Activated B cell treated with CpG ODN at 0.5 μM for 24 hours (primary cell): Measurements from ENCODE around the gene PPP1R12A. TPM values are rescaled to one million over a fixed set of nuclear protein-coding genes. Genes with fewer than 3 reads are reported as not detected.

ENCODE experiments used
- ATAC-seq: fragments of 200-7000 bp; cut with Tn5 transposase; one replicate; pipeline ENCODE4 v1.10.0; 2021; ENCODE audit warnings: low read depth, mild to moderate bottlenecking, moderate library complexity
- CTCF ChIA-PET: fragments of 350-600 bp; sonication (Branson Sonifier 250); formaldehyde crosslinking; loops from one replicate; lab custom pipeline; 2021; ENCODE audit warnings: antibody characterized with exemption; lab: Charles Lee
- POLR2A ChIA-PET: fragments of 350-600 bp; sonication (Branson Sonifier 250); formaldehyde crosslinking; loops from one replicate; lab custom pipeline; 2021; ENCODE audit warnings: antibody characterized with exemption; lab: Charles Lee
- DNase-seq: peaks from one replicate; pipeline ENCODE4 v3.0.0; 2022
- H3K27ac Mint-ChIP-seq: one replicate; pipeline ENCODE4 v1.8.0; 2020; ENCODE audit warnings: mixed read lengths
- H3K27me3 Mint-ChIP-seq: one replicate; pipeline ENCODE4 v1.8.0; 2021; ENCODE audit warnings: mixed read lengths
- H3K36me3 Mint-ChIP-seq: one replicate; pipeline ENCODE4 v1.8.0; 2021; ENCODE audit warnings: low read depth, mixed read lengths
- H3K4me1 Mint-ChIP-seq: one replicate; pipeline ENCODE4 v1.8.0; 2021; ENCODE audit warnings: mixed read lengths
- H3K4me3 Mint-ChIP-seq: one replicate; pipeline ENCODE4 v1.8.0; 2020; ENCODE audit warnings: mild to moderate bottlenecking, mixed read lengths
- H3K9me3 Mint-ChIP-seq: one replicate; pipeline ENCODE4 v1.8.0; 2020; ENCODE audit warnings: mixed read lengths
- CTCF ChIP-seq: fragments of 200-600 bp; IDR thresholded peaks from one replicate; pipeline ENCODE4 v1.8.0; 2022; ENCODE audit warnings: antibody characterized with exemption, mild to moderate bottlenecking
- intact Hi-C: fragments of 100-400 bp; cut with micrococcal nuclease; formaldehyde crosslinking; loops from one replicate; pipeline ENCODE4 v1.15.1; 2024
- total RNA-seq: library from RNA; stranded (reverse); gene quantifications from 2 replicates; pipeline ENCODE4 v1.2.3, GENCODE V29; 2022

The PPP1R12A gene
- total RNA-seq, 1 donor from 2014 or later = 90.4 TPM

GRCh38 chr12:79935624-79936345, 888 bp upstream of the PPP1R12A start:
- Mint-ChIP-seq H3K9me3 (no peaks in the 10 kb centered on the region), H3K4me1 (peaks cover 45% of the 10 kb centered on the region), H3K27me3 (no peaks in the 10 kb centered on the region), H3K27ac (peak overlapping the region; percentile 98), H3K4me3 (peak overlapping the region; percentile 99), H3K36me3 (peaks cover 21% of the 10 kb centered on the region)
- POLR2A ChIA-PET = interaction anchor here (1.9 kb wide), 1 partner anchor 11 kb away, joined by 6 read pairs; no protein-coding TSS in a partner anchor
- ATAC-seq = peak; percentile 0
- CTCF ChIA-PET = no interaction called here
- no peak for DNase-seq
- TF ChIP-seq CTCF = no peak
- intact Hi-C loops = loop anchor here (1.0 kb wide), 2 partner anchors 48 to 245 kb away; partner anchors contain the start of gene PAWR

- no peaks in the 10 kb centered on the region for H3K9me3 Mint-ChIP-seq
- intact Hi-C loops = loop anchor here (1.0 kb wide), 2 partner anchors 47 to 244 kb away; partner anchors contain the start of gene PAWR
- peak overlapping the region; percentile 98 for H3K27ac Mint-ChIP-seq
- ChIA-PET POLR2A (interaction anchor here (0.5 to 1.9 kb wide), 4 partner anchors 9 to 244 kb away, joined by 3 to 8 read pairs (median 4); partner anchors contain the start of gene PAWR), CTCF (interaction anchor here (1.1 kb wide), 1 partner anchor 9 kb away, joined by 4 read pairs; no protein-coding TSS in a partner anchor)
- peaks cover 21% of the 10 kb centered on the region for H3K36me3 Mint-ChIP-seq
- peak; percentile 10 for ATAC-seq
- H3K4me1 Mint-ChIP-seq = peaks cover 52% of the 10 kb centered on the region
- no peaks in the 10 kb centered on the region for H3K27me3 Mint-ChIP-seq
- no peak for TF ChIP-seq CTCF
- H3K4me3 Mint-ChIP-seq = peak overlapping the region; percentile 99
- no peak for DNase-seq
Measured at GRCh38 chr12:79934281-79935020, 446 bp downstream of the PPP1R12A start.

GRCh38 chr12:79933532-79934264, 1.2 kb downstream of the PPP1R12A start:
- Mint-ChIP-seq H3K4me3 (peak overlapping the region; percentile 99), H3K27me3 (no peaks in the 10 kb centered on the region), H3K27ac (peak overlapping the region; percentile 98), H3K36me3 (peaks cover 21% of the 10 kb centered on the region), H3K4me1 (peaks cover 57% of the 10 kb centered on the region), H3K9me3 (no peaks in the 10 kb centered on the region)
- ATAC-seq (peak; percentile 3), DNase-seq (no peak)
- POLR2A ChIA-PET = interaction anchor here (0.5 to 1.9 kb wide), 3 partner anchors 9 to 243 kb away, joined by 3 to 8 read pairs (median 6); partner anchors contain the start of gene PAWR
- TF ChIP-seq CTCF = no peak
- intact Hi-C loops = no loop called here
- CTCF ChIA-PET = interaction anchor here (1.1 kb wide), 1 partner anchor 9 kb away, joined by 4 read pairs; no protein-coding TSS in a partner anchor

GRCh38 chr12:79933043-79933442, 1.9 kb downstream of the PPP1R12A start:
- H3K4me1 Mint-ChIP-seq = peaks cover 63% of the 10 kb centered on the region
- no peaks in the 10 kb centered on the region for H3K9me3 Mint-ChIP-seq
- peak overlapping the region; percentile 99 for H3K4me3 Mint-ChIP-seq
- intact Hi-C loops = no loop called here
- peak overlapping the region; percentile 98 for H3K27ac Mint-ChIP-seq
- ChIA-PET CTCF (no interaction called here), POLR2A (no interaction called here)
- H3K27me3 Mint-ChIP-seq = no peaks in the 10 kb centered on the region
- ATAC-seq (no peak), DNase-seq (no peak)
- TF ChIP-seq CTCF = no peak
- peaks cover 21% of the 10 kb centered on the region for H3K36me3 Mint-ChIP-seq
